HEK293 (cell line): ENCODE data around the gene CXCL17.

Source experiments
- CTCF ChIA-PET: fragments of 350-600 bp; formaldehyde crosslinking; extraction: SDS; loops from one replicate; lab custom pipeline; 2021; ENCODE audit warnings: antibody characterized with exemption; lab: Yijun Ruan, JAX
- POLR2A ChIA-PET: fragments of 300-600 bp; formaldehyde crosslinking; extraction: SDS; loops from one replicate; lab custom pipeline; 2020; ENCODE audit warnings: antibody characterized with exemption, inconsistent platforms; lab: Yijun Ruan, JAX
- H3K27ac ChIP-seq: fragments of 200-500 bp; sonication (Bioruptor generic); 2 replicates; pipeline ENCODE4 v1.5.1; 2014; ENCODE audit warnings: low read depth, low read length, control low read depth, inconsistent platforms; ENCODE audit errors: extremely low read depth
- H3K36me3 ChIP-seq, 2 experiments: fragments of 200-500 bp in 1 of 2; sonication (Bioruptor generic) in 1 of 2; 1 replicate in 1 of 2; 2 replicates in 1 of 2; pipeline ENCODE4 v1.5.1; 2014 to 2017; ENCODE audit warnings: inconsistent platforms in 2 of 2, low read length in 2 of 2; ENCODE audit not compliant: control insufficient read depth in 2 of 2, insufficient read depth in 1 of 2
- H3K4me1 ChIP-seq: fragments of 200-500 bp; sonication (Bioruptor generic); 2 replicates; pipeline ENCODE4 v1.5.1; 2014; ENCODE audit warnings: mild to moderate bottlenecking, low read length, inconsistent platforms; ENCODE audit not compliant: control insufficient read depth, insufficient read depth
- H3K4me3 ChIP-seq: 2 replicates; pipeline ENCODE4 v1.5.1; 2011; ENCODE audit warnings: low read depth, mild to moderate bottlenecking, control low read depth, low read length, moderate library complexity
- H3K9me3 ChIP-seq: fragments of 200-500 bp; sonication (Bioruptor generic); 2 replicates; pipeline ENCODE4 v1.5.1; 2014; ENCODE audit warnings: low read depth, low read length, inconsistent platforms; ENCODE audit not compliant: control insufficient read depth, insufficient read depth
- EGR2 ChIP-seq: fragments of 450-650 bp; formaldehyde crosslinking; IDR thresholded peaks from 2 replicates; pipeline ENCODE4 v1.5.1; 2016; ENCODE audit warnings: low read depth, missing biosample characterization, missing genetic modification characterization
- HOXA7 ChIP-seq: sonication (generic); formaldehyde crosslinking; IDR thresholded peaks from 2 replicates; pipeline ENCODE4 v1.8.1; 2022; ENCODE audit warnings: missing genetic modification reagents, borderline replicate concordance
- KLF1 ChIP-seq: fragments of 450-650 bp; formaldehyde crosslinking; IDR thresholded peaks from 2 replicates; pipeline ENCODE4 v1.5.1; 2016; ENCODE audit warnings: missing biosample characterization, missing genetic modification characterization
- KLF7 ChIP-seq: fragments of 450-650 bp; formaldehyde crosslinking; IDR thresholded peaks from 2 replicates; pipeline ENCODE4 v1.5.1; 2016; ENCODE audit warnings: missing biosample characterization, missing genetic modification characterization, borderline replicate concordance
- MEIS1 ChIP-seq: sonication (generic); formaldehyde crosslinking; IDR thresholded peaks from 2 replicates; pipeline ENCODE4 v1.8.1; 2022; ENCODE audit warnings: missing genetic modification reagents, mild to moderate bottlenecking, borderline replicate concordance
- MZF1 ChIP-seq: fragments of 450-650 bp; formaldehyde crosslinking; IDR thresholded peaks from 2 replicates; pipeline ENCODE4 v1.5.1; 2017; ENCODE audit warnings: missing biosample characterization, missing genetic modification characterization, borderline replicate concordance
- OVOL3 ChIP-seq: fragments of 450-650 bp; formaldehyde crosslinking; IDR thresholded peaks from 2 replicates; pipeline ENCODE4 v1.5.1; 2016; ENCODE audit warnings: missing biosample characterization, missing genetic modification characterization
- SCRT1 ChIP-seq: fragments of 450-650 bp; formaldehyde crosslinking; IDR thresholded peaks from 2 replicates; pipeline ENCODE4 v1.5.1; 2016; ENCODE audit warnings: missing biosample characterization, missing genetic modification characterization, borderline replicate concordance
- SETDB1 ChIP-seq: IDR thresholded peaks from one replicate; pipeline ENCODE4 v1.6.1; 2017; ENCODE audit warnings: mild to moderate bottlenecking, low read length, moderate library complexity, mixed read lengths; ENCODE audit not compliant: insufficient read length
- YY1 ChIP-seq: fragments of 450-650 bp; formaldehyde crosslinking; IDR thresholded peaks from 2 replicates; pipeline ENCODE4 v1.5.1; 2018; ENCODE audit warnings: missing biosample characterization, missing genetic modification characterization
- ZFHX2 ChIP-seq: fragments of 450-650 bp; formaldehyde crosslinking; conservative IDR thresholded peaks from 2 replicates; pipeline ENCODE4 v1.5.1; 2016; ENCODE audit warnings: missing biosample characterization, missing genetic modification characterization
- ZNF16 ChIP-seq: fragments of 450-650 bp; formaldehyde crosslinking; IDR thresholded peaks from 2 replicates; pipeline ENCODE4 v1.5.1; 2016; ENCODE audit warnings: low read depth, missing biosample characterization, missing genetic modification characterization
- ZNF23 ChIP-seq: fragments of 450-650 bp; formaldehyde crosslinking; IDR thresholded peaks from 2 replicates; pipeline ENCODE4 v1.5.1; 2016; ENCODE audit warnings: missing biosample characterization, missing genetic modification characterization, borderline replicate concordance
- ZNF302 ChIP-seq: fragments of 450-650 bp; formaldehyde crosslinking; IDR thresholded peaks from 2 replicates; pipeline ENCODE4 v1.5.1; 2016; ENCODE audit warnings: missing biosample characterization, missing genetic modification characterization, low read depth
- ZNF404 ChIP-seq: fragments of 450-650 bp; formaldehyde crosslinking; IDR thresholded peaks from 2 replicates; pipeline ENCODE4 v1.5.1; 2017; ENCODE audit warnings: missing biosample characterization, missing genetic modification characterization
- ZNF558 ChIP-seq: fragments of 450-650 bp; formaldehyde crosslinking; IDR thresholded peaks from 2 replicates; pipeline ENCODE4 v1.5.1; 2016; ENCODE audit warnings: missing biosample characterization, missing genetic modification characterization
- ZNF626 ChIP-seq: fragments of 450-650 bp; sonication (Bioruptor Pico); formaldehyde crosslinking; IDR thresholded peaks from 2 replicates; pipeline ENCODE4 v1.5.1; 2018; ENCODE audit warnings: missing biosample characterization, missing genetic modification characterization, inconsistent platforms
- ZNF670 ChIP-seq: fragments of 450-650 bp; formaldehyde crosslinking; IDR thresholded peaks from 2 replicates; pipeline ENCODE4 v1.5.1; 2016; ENCODE audit warnings: missing biosample characterization, missing genetic modification characterization, low read depth
- ZNF785 ChIP-seq: fragments of 450-650 bp; formaldehyde crosslinking; IDR thresholded peaks from 2 replicates; pipeline ENCODE4 v1.5.1; 2016; ENCODE audit warnings: missing biosample characterization, missing genetic modification characterization
- TF ChIP-seq, protein P1 (sequence below): fragments of 450-650 bp; formaldehyde crosslinking; IDR thresholded peaks from 2 replicates; pipeline ENCODE4 v1.5.1; 2017; ENCODE audit warnings: missing biosample characterization, missing genetic modification characterization
- TF ChIP-seq, protein P2 (sequence below): fragments of 450-650 bp; formaldehyde crosslinking; IDR thresholded peaks from 2 replicates; pipeline ENCODE4 v1.5.1; 2016; ENCODE audit warnings: missing biosample characterization, missing genetic modification characterization

The CXCL17 gene

DNA sequence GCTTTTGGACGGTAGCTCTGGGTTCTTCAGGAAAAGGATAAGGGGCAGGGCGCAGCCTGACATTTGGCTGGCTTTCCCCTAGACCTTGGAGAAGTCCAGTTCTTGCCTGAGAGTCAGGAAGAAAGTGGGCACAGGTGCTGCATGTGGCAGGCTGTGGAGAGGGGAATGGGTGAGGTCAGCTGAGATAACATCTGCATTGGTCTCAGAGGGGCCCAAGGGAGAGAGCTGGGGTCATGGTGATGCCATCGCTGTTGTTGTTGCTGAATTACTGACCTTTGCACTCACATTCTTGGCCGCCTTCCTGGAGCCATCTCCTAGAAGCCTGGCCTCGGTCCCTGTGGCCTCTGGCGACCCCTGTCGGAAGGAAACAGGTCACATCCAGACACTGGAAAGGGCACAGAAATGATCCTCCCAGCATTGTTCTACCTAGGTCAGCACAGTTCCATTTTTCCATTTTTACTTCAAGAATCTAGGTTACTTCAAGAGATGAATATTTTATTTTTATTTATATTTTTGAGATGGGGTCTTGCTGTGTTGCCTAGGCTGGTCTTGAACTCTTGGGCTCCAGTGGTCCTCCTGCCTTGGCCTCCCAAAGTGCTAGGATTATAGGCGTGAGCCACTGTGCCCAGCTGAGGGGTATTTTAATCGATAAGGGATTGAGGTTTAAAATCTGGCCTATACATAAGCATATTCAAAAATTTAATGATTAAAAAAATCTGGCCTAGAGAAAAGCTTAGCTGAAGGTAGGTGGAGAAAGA, 9.1 kb downstream of the CXCL17 start (continued):
- no peak for TF ChIP-seq MEIS1

DNA sequence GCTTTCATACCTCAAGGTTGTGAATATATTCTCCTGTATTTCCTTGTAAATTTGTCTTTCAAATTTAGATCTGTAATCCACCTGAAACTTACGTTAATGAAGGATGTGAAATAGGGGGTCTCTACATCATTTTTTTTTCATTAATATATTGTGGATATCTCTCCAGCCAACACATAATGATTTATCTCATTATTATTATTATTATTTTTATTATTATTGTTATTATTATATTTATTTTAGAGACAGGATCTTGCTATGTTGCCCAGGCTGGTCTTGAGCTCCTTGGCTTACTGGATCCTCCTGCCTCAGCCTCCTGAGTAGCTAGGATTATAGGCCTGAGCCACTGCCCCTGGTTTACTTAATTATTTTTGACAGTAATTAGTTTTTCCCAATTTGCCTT, 11.3 kb downstream of the CXCL17 start:
- H3K4me1 ChIP-seq, result peaks cover 5% of the 10 kb centered on the region; the same call in 1 of the 2 replicates
- no peaks in the 10 kb centered on the region for H3K9me3 ChIP-seq
- no peaks in the 10 kb centered on the region for H3K36me3 ChIP-seq
- TF ChIP-seq SCRT1 (tag by site-specific recombination) (no peak), KLF1 (tag by site-specific recombination) (no peak), ZNF670 (tag by site-specific recombination) (no peak), OVOL3 (no peak), ZNF302 (tag by site-specific recombination) (no peak), MZF1 (tag by site-specific recombination) (no peak), YY1 (tag by site-specific recombination) (no peak), KLF7 (tag by site-specific recombination) (no peak), ZNF626 (tag by site-specific recombination) (no peak), ZNF558 (tag by site-specific recombination) (no peak), ZNF16 (tag by site-specific recombination) (no peak), ZNF23 (tag by site-specific recombination) (no peak), ZNF404 (no peak), HOXA7 (no peak)
- TF ChIP-seq, protein P1, sequence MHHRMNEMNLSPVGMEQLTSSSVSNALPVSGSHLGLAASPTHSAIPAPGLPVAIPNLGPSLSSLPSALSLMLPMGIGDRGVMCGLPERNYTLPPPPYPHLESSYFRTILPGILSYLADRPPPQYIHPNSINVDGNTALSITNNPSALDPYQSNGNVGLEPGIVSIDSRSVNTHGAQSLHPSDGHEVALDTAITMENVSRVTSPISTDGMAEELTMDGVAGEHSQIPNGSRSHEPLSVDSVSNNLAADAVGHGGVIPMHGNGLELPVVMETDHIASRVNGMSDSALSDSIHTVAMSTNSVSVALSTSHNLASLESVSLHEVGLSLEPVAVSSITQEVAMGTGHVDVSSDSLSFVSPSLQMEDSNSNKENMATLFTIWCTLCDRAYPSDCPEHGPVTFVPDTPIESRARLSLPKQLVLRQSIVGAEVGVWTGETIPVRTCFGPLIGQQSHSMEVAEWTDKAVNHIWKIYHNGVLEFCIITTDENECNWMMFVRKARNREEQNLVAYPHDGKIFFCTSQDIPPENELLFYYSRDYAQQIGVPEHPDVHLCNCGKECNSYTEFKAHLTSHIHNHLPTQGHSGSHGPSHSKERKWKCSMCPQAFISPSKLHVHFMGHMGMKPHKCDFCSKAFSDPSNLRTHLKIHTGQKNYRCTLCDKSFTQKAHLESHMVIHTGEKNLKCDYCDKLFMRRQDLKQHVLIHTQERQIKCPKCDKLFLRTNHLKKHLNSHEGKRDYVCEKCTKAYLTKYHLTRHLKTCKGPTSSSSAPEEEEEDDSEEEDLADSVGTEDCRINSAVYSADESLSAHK (tag by site-specific recombination), result no peak
- TF ChIP-seq, protein P2, sequence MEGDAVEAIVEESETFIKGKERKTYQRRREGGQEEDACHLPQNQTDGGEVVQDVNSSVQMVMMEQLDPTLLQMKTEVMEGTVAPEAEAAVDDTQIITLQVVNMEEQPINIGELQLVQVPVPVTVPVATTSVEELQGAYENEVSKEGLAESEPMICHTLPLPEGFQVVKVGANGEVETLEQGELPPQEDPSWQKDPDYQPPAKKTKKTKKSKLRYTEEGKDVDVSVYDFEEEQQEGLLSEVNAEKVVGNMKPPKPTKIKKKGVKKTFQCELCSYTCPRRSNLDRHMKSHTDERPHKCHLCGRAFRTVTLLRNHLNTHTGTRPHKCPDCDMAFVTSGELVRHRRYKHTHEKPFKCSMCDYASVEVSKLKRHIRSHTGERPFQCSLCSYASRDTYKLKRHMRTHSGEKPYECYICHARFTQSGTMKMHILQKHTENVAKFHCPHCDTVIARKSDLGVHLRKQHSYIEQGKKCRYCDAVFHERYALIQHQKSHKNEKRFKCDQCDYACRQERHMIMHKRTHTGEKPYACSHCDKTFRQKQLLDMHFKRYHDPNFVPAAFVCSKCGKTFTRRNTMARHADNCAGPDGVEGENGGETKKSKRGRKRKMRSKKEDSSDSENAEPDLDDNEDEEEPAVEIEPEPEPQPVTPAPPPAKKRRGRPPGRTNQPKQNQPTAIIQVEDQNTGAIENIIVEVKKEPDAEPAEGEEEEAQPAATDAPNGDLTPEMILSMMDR (tag by site-specific recombination), result no peak
- H3K27ac ChIP-seq, result no peak overlapping the region
- H3K4me3 ChIP-seq, result no peak overlapping the region
- ChIA-PET CTCF (interaction anchor here (0.5 to 3.5 kb wide), 8 partner anchors 9 to 376 kb away, joined by 3 to 31 read pairs (median 3); partner anchors contain the start of gene CEACAM1), POLR2A (no interaction called here)

DNA sequence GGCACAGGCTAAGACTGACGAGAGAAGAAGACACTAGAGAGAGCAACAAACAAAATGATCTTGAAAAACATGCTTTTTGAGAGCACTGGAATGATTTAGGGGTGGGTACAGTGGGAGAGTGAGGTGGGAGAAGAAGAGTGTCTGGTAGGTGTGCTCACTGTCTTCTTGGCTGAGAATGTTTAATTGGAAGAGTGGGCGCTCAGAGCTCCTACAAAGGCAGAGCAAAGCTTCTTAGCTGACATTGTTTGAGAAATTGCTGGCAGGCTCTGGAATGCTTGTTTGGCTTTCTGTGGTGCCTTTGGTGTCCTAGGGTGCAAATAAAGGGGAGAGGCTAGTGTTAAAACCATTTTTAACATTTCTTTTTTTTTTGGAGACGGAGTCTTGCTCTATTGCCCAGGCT, 14.1 kb downstream of the CXCL17 start:
- CTCF ChIA-PET, result interaction anchor here (1.0 to 11.4 kb wide), 3 partner anchors 10 to 320 kb away, joined by 4 to 90 read pairs (median 10); partner anchors contain the start of gene CXCL17
- POLR2A ChIA-PET, result no interaction called here
- H3K27ac ChIP-seq, result no peak overlapping the region
- H3K36me3 ChIP-seq, result no peaks in the 10 kb centered on the region
- H3K4me1 ChIP-seq, result no peaks in the 10 kb centered on the region; the same call in 1 of the 2 replicates
- TF ChIP-seq OVOL3, result no peak
- TF ChIP-seq SETDB1, result no peak
- TF ChIP-seq EGR2 (tag by site-specific recombination), result peak; percentile 60; the same call in 1 of the 2 replicates
- no peak for TF ChIP-seq ZNF785 (tag by site-specific recombination)
- peak; percentile 33; the same call in 1 of the 2 replicates for TF ChIP-seq ZFHX2
- H3K4me3 ChIP-seq, result no peak overlapping the region
- H3K9me3 ChIP-seq, result no peaks in the 10 kb centered on the region
